IPS-18a (cell line): ENCODE results near the gene C12orf56.
"Not testable (repeated sequence)": the region's sequence is repeated elsewhere in the genome, so short reads cannot be mapped to it uniquely, and the experiment has no call there.

Experiments
- H3K27ac ChIP-seq: one replicate; pipeline ENCODE4 v1.5.1; 2013; ENCODE audit warnings: low read length
- H3K27me3 ChIP-seq: one replicate; pipeline ENCODE4 v1.6.1; 2013; ENCODE audit warnings: mild to moderate bottlenecking, low read length; ENCODE audit not compliant: control insufficient read depth, insufficient read depth
- H3K36me3 ChIP-seq: one replicate; pipeline ENCODE4 v1.6.1; 2013; ENCODE audit warnings: low read depth, low read length; ENCODE audit not compliant: control insufficient read depth
- H3K4me1 ChIP-seq: one replicate; pipeline ENCODE4 v1.6.1; 2013; ENCODE audit warnings: low read depth, low read length; ENCODE audit not compliant: control insufficient read depth
- H3K4me3 ChIP-seq: one replicate; pipeline ENCODE4 v1.5.1; 2013; ENCODE audit warnings: low read length
- H3K9ac ChIP-seq: one replicate; pipeline ENCODE4 v1.6.1; 2013; ENCODE audit warnings: mild to moderate bottlenecking, low read length, moderate library complexity
- H3K9me3 ChIP-seq: one replicate; pipeline ENCODE4 v1.6.1; 2013; ENCODE audit warnings: low read depth, low read length; ENCODE audit not compliant: control insufficient read depth

C12orf56 gene

DNA sequence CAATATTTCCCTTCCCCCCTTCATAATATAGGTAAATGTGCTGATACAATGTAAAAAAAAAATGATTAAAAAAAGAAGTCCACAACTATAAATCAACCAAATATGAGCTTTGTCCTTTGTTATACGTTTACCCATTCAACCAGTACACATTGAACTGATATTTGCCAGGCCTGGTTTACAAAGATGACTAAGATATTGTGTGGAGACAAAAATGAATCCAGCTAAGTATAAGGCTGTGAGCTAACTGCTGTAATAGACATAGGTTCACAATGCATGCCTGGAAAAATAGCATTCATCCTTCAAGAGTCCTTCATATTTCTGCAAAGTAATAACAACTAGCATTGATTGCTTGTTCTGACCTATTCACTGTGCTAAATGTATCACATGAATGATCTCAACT lies 6.9 kb downstream of the C12orf56 start:
- Histone ChIP-seq H3K36me3 (no peaks in the 10 kb centered on the region), H3K4me1 (no peaks in the 10 kb centered on the region), H3K27ac (no peak overlapping the region), H3K4me3 (no peak overlapping the region), H3K9me3 (no peaks in the 10 kb centered on the region), H3K27me3 (no peaks in the 10 kb centered on the region), H3K9ac (no peak overlapping the region)

DNA sequence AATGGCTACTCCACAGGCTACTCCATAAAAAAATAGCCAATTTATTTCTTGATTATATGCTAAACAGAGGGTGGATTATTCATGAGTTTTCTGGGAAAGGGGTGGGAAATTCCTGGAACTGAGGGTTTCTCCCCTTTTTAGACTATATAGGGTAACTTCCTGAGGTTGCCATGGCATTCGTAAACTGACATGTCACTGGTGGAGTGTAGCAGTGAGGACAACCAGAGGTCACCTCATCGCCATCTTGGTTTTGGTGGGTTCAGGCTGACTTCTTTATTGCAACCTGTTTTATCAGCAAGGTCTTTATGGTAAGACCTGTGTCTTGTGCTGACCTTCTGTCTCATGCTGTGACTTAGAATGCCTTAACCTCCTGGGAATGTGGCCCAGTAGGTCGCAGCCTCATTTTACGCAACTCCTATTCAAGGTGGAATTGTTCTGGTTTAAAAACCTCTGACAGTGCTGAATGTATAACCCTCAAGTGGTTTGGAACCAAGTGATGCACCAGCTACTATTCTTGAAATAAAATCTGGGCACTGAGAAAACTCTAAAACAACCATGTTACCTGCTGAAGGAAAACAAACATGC lies 27.7 kb downstream of the C12orf56 start:
- H3K36me3 ChIP-seq = no peaks in the 10 kb centered on the region
- H3K27ac ChIP-seq = no peak overlapping the region
- no peaks in the 10 kb centered on the region for H3K9me3 ChIP-seq
- H3K4me3 ChIP-seq = no peak overlapping the region
- no peaks in the 10 kb centered on the region for H3K27me3 ChIP-seq
- H3K9ac ChIP-seq = no peak overlapping the region
- H3K4me1 ChIP-seq = peaks cover 5% of the 10 kb centered on the region

DNA sequence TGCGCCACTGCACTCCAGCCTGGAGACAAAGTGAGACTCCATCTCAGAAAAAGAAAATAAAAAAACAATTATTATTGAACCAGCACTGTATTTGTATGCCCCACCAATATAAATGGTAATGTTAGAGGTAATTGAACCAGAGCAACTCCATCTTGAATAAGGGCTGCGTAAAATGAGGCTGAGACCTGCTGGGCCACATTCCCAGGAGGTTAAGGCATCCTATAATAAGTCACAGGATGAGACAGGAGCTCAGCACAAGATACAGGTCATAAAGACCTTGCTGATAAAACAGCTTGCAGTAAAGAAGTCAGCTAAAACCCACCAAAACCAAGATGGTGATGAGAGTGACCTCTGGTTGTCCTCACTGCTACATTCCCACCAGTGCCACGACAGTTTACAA lies 29.4 kb downstream of the C12orf56 start:
- not testable (repeated sequence) for H3K27ac ChIP-seq, H3K27me3 ChIP-seq, H3K4me3 ChIP-seq, H3K9me3 ChIP-seq, H3K36me3 ChIP-seq, H3K9ac ChIP-seq, H3K4me1 ChIP-seq

DNA sequence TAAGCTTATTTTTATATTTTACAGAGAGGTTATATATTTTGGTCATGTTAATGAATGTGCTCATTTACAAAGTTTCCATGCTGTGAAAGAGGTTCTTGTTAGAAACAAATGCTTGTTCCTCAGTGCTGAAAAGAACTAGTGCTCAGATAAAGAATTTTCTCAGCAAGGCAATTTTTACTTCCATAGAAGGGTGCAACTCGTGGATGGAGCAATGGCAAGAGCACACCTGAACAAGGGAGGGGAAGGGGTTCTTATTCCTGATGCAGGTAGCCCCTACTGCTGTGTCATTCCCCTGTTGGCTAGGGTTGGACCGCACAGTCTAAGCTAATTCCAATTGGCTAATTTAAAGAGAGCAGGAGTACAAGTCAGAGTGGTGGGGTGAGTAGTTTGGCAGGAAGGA lies 34.3 kb downstream of the C12orf56 start:
- not testable (repeated sequence) for H3K9ac ChIP-seq, H3K4me3 ChIP-seq, H3K4me1 ChIP-seq

DNA sequence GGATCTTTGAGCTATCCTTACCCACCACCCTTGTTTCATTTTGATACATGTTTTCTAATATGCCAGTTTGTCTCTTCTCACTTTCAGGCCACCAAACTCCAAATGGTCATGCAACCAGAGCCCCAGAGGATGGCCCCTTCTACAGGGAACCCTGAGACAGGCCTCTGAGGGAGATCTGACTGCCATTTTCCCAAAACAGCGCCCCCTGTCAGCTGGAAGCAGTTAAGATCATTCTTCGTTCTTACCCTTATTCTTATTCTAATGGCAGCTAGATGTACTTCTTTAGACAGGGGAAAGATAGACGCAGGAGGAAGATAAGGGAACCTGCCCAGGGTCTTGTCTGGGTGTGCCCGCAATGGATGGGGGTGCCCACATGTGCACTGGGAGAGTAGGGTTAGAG lies 38.4 kb downstream of the C12orf56 start:
- Histone ChIP-seq H3K27ac (no peak overlapping the region), H3K36me3 (no peaks in the 10 kb centered on the region), H3K4me3 (no peak overlapping the region), H3K9ac (no peak overlapping the region), H3K9me3 (peaks cover 4% of the 10 kb centered on the region), H3K4me1 (no peaks in the 10 kb centered on the region), H3K27me3 (no peaks in the 10 kb centered on the region)

More for the DNA sequence above, 34.3 kb downstream of the C12orf56 start:
- H3K9me3 ChIP-seq, H3K27ac ChIP-seq, H3K27me3 ChIP-seq, H3K36me3 ChIP-seq: not testable (repeated sequence)

DNA sequence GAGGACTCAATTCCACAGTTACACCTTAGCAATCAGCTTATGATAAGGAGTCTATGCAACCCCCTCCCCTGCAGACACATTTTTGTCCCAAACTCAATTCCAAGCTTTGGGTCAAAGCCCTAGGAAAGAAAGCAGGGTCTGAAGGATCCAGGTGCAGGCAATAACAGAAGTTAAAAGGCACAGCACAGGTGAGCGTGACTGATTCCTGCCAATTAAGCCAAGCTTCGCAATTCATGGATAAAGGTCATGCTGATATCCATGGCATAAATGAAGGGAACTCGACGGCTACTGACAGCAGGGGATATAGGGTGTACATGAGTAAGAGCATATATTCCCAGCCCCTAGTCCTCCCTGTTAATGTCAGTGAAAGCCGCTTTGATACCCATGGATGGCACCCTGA lies 39.3 kb downstream of the C12orf56 start:
- Histone ChIP-seq H3K4me1 (peaks cover 3% of the 10 kb centered on the region), H3K27ac (no peak overlapping the region), H3K9me3 (peaks cover 4% of the 10 kb centered on the region), H3K9ac (no peak overlapping the region), H3K4me3 (no peak overlapping the region), H3K36me3 (no peaks in the 10 kb centered on the region), H3K27me3 (no peaks in the 10 kb centered on the region)

DNA sequence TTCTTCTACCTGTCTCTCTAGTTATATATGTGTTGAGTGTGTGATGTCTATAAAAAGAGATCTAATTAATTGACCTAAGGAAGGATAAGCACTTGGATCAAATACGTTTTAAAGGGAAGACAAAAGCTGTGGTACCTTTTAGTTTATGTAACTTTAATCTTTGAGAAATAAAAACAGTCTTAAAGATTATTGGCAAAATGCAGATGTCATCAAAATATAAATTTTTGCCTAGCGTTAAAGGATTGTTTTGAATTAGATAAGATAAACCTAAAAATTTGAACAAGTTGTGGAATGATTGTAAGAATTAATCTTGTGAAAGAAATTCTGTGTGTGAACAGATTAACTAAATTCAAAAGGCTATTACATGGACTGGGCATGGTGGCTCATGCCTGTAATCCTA lies 42.9 kb downstream of the C12orf56 start:
- Histone ChIP-seq H3K9me3 (peaks cover 4% of the 10 kb centered on the region), H3K36me3 (no peaks in the 10 kb centered on the region)

DNA sequence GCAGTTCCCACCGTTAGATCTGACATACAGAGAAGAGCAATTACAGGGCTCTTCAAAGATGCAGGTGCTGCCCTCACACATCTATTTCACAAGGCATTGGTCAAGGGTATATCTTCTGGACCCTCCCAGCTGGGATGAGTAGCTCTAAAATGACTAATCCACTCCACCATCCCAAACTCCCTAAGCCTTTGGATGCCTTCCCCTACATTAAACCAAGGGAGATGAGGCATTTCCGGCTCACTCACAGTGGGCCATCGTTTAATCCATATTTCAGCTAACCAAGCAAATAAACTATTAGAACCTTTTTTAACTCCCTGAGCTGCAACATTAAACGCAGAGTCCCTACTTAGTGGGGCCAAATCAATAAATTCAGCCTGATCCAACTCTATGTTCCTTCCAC lies 45.9 kb downstream of the C12orf56 start:
- H3K9ac ChIP-seq, H3K4me1 ChIP-seq, H3K36me3 ChIP-seq, H3K9me3 ChIP-seq, H3K4me3 ChIP-seq, H3K27me3 ChIP-seq, H3K27ac ChIP-seq: not testable (repeated sequence)

More for the DNA sequence above, 42.9 kb downstream of the C12orf56 start:
- no peak overlapping the region for H3K9ac ChIP-seq
- H3K4me3 ChIP-seq = no peak overlapping the region
- H3K27me3 ChIP-seq = no peaks in the 10 kb centered on the region
- H3K27ac ChIP-seq = no peak overlapping the region
- peaks cover 3% of the 10 kb centered on the region for H3K4me1 ChIP-seq

DNA sequence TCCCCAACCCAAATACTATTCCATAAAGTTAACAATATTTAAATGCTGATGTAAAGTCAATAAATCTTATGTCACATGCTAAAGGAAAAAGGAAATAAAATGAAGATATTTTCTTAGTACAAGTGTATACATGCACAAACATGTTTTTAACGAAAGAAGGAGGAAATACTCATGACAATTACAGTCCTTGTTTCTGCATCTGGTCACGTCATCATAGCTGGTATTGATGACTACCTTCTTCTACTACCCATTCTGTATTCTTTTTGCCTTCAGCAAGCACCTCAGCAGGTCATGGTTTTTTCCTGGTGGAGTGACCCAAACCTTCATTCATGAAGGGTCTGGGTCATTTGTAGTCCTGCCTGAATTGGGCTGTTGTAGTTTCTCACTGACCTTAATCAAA lies 50.0 kb downstream of the C12orf56 start:
- not testable (repeated sequence) for H3K9me3 ChIP-seq, H3K27ac ChIP-seq, H3K9ac ChIP-seq, H3K27me3 ChIP-seq, H3K36me3 ChIP-seq, H3K4me3 ChIP-seq, H3K4me1 ChIP-seq

DNA sequence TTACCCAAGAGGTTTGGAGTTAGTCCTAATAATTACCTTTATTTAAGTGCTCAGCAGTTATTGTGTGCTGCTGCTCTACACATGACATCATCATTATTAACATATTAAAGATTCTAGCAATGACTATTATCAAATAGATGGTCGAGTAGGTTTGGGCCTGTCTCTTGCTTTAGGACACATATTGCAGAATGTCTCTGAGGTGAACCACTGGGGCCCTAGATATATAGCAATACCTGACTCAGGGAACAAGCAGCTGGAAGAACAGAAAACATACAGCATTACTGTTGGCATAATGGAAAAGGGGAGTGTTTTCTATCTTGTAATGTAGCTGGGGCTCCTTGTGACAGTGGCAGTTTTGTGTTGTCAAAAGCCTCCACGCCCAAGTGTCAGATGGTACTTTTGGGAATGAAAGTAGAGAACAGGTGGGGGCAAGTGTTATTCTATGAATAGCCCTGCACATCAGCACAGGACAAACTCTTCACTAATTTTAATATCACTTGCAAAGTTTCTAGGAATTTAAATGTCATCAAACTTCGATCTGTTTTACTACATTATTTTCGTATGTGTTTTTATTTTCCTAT lies 54.6 kb downstream of the C12orf56 start:
- Histone ChIP-seq H3K4me1 (no peaks in the 10 kb centered on the region), H3K27ac (no peak overlapping the region), H3K4me3 (no peak overlapping the region), H3K9ac (no peak overlapping the region), H3K9me3 (no peaks in the 10 kb centered on the region), H3K27me3 (no peaks in the 10 kb centered on the region), H3K36me3 (no peaks in the 10 kb centered on the region)

DNA sequence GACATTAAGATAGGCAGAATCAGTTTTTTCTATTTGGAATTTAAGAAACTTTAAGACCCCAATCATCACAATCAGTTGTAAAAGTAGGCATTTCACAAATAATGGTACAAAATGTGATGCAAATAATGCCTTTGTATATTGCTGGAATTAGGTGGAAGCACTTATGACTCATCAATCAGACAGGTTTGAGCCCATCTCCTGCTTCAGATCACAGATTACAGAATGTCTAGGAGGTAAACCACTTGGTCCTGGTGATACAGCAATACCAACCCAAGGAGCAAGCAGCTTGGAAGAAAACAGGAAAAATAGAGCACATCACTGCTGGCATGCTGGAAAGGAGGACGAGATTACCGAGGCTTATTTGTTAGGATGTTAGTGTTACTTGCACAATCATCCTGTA lies 57.6 kb downstream of the C12orf56 start:
- Histone ChIP-seq H3K27ac (no peak overlapping the region), H3K27me3 (no peaks in the 10 kb centered on the region), H3K36me3 (no peaks in the 10 kb centered on the region), H3K4me1 (no peaks in the 10 kb centered on the region), H3K9me3 (no peaks in the 10 kb centered on the region), H3K9ac (no peak overlapping the region), H3K4me3 (no peak overlapping the region)

DNA sequence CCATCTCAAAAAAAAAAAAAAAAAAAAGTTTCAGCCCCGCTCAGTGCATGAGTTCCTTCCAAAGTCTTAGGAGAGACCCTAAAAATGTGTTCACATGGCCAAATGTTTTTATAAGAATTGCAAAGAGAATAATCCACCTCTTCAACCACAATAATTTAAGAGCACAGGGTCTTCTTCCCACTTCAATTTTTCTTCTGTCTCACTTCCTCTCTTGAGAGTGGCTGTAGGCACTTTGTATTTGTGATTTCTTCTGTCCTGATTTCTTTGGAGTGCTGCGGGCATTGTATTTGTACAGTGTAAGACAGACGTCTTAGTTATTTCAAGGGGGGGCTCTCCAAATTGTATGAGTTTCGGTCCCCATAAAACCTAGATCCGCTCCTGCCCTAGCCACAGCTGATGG lies 58.3 kb downstream of the C12orf56 start:
- Histone ChIP-seq H3K4me1 (no peaks in the 10 kb centered on the region), H3K9me3 (no peaks in the 10 kb centered on the region), H3K27ac (no peak overlapping the region), H3K27me3 (no peaks in the 10 kb centered on the region), H3K36me3 (no peaks in the 10 kb centered on the region), H3K4me3 (no peak overlapping the region), H3K9ac (no peak overlapping the region)
